Activated T-cell treated with anti-CD3 and anti-CD28 coated beads, Interleukin-2, amount 50 U/mL, for 24 hours (primary cell): ENCODE measurements around the gene MYH10.

Experiments used
- DNase-seq: peaks from one replicate; pipeline ENCODE4 v3.0.0-alpha.2; 2020
- H3K27ac Mint-ChIP-seq: 2 replicates; pipeline ENCODE4 v1.8.0; 2020; ENCODE audit warnings: mild to moderate bottlenecking, mixed read lengths
- H3K27me3 Mint-ChIP-seq: 2 replicates; pipeline ENCODE4 v1.8.0; 2020; ENCODE audit warnings: mixed read lengths
- H3K36me3 Mint-ChIP-seq: 2 replicates; pipeline ENCODE4 v1.8.0; 2020; ENCODE audit warnings: low read depth, mixed read lengths
- H3K4me1 Mint-ChIP-seq: 2 replicates; pipeline ENCODE4 v1.8.0; 2020; ENCODE audit warnings: low read depth, mixed read lengths
- H3K4me3 Mint-ChIP-seq: 2 replicates; pipeline ENCODE4 v1.8.0; 2020; ENCODE audit warnings: mild to moderate bottlenecking, moderate library complexity, mixed read lengths
- H3K9me3 Mint-ChIP-seq: 2 replicates; pipeline ENCODE4 v1.8.0; 2020; ENCODE audit warnings: mixed read lengths

MYH10 gene

DNA sequence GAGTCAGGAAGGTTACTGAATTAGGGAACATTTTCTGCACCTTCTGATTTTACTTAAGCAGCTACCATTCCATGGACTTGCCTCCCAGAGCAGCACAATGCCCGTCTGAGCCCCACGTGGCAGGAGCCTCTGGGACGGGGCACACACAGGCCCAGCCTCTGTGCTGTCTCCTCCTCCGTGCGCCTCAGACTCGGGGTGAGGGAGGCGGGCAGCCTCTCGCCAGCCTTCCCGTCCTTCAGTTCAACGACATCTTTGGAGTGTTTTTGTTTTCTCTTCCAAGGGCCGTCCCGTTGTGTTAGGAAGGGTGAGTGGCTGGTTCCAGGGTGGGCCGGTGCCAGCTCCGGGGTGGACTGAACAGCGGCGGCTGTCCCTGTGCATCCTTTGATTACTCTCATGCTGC, 163.0 kb downstream of the MYH10 start:
- Mint-ChIP-seq H3K4me1 (peaks cover 18% of the 10 kb centered on the region), H3K27me3 (no peaks in the 10 kb centered on the region), H3K4me3 (no peak overlapping the region), H3K9me3 (no peaks in the 10 kb centered on the region), H3K27ac (no peak overlapping the region), H3K36me3 (peaks cover 86% of the 10 kb centered on the region)
- no peak for DNase-seq

- peaks cover 21% of the 10 kb centered on the region for H3K4me1 Mint-ChIP-seq
- no peaks in the 10 kb centered on the region for H3K27me3 Mint-ChIP-seq
- no peak for DNase-seq
- peaks cover 88% of the 10 kb centered on the region for H3K36me3 Mint-ChIP-seq
- H3K9me3 Mint-ChIP-seq: no peaks in the 10 kb centered on the region
- no peak overlapping the region for H3K4me3 Mint-ChIP-seq
- H3K27ac Mint-ChIP-seq: no peak overlapping the region
Observed at GRCh38 chr17:8466873-8467272, 163.7 kb downstream of the MYH10 start.

GRCh38 chr17:8466456-8466855, 164.1 kb downstream of the MYH10 start:
- Mint-ChIP-seq H3K27me3 (no peaks in the 10 kb centered on the region), H3K36me3 (peaks cover 88% of the 10 kb centered on the region), H3K4me1 (peaks cover 21% of the 10 kb centered on the region), H3K9me3 (no peaks in the 10 kb centered on the region), H3K27ac (no peak overlapping the region), H3K4me3 (no peak overlapping the region)
- DNase-seq: no peak

GRCh38 chr17:8465759-8466158, 164.8 kb downstream of the MYH10 start:
- no peaks in the 10 kb centered on the region for H3K27me3 Mint-ChIP-seq
- H3K27ac Mint-ChIP-seq: no peak overlapping the region
- no peak for DNase-seq
- peaks cover 87% of the 10 kb centered on the region for H3K36me3 Mint-ChIP-seq
- H3K4me3 Mint-ChIP-seq: no peak overlapping the region
- H3K4me1 Mint-ChIP-seq: peaks cover 21% of the 10 kb centered on the region
- no peaks in the 10 kb centered on the region for H3K9me3 Mint-ChIP-seq

GRCh38 chr17:8465356-8465755, 165.2 kb downstream of the MYH10 start:
- Mint-ChIP-seq H3K4me1 (peaks cover 21% of the 10 kb centered on the region), H3K4me3 (no peak overlapping the region), H3K27ac (peak overlapping the region; percentile 38), H3K9me3 (no peaks in the 10 kb centered on the region), H3K36me3 (peaks cover 90% of the 10 kb centered on the region), H3K27me3 (no peaks in the 10 kb centered on the region)
- no peak for DNase-seq

- DNase-seq: no peak
- peaks cover 90% of the 10 kb centered on the region for H3K36me3 Mint-ChIP-seq
- no peaks in the 10 kb centered on the region for H3K9me3 Mint-ChIP-seq
- H3K4me3 Mint-ChIP-seq: no peak overlapping the region
- peak overlapping the region; percentile 11 for H3K27ac Mint-ChIP-seq
- H3K4me1 Mint-ChIP-seq: peaks cover 21% of the 10 kb centered on the region
- H3K27me3 Mint-ChIP-seq: no peaks in the 10 kb centered on the region
Observed at GRCh38 chr17:8464941-8465340, 165.6 kb downstream of the MYH10 start.

GRCh38 chr17:8463099-8463498, 167.4 kb downstream of the MYH10 start:
- H3K27me3 Mint-ChIP-seq: no peaks in the 10 kb centered on the region
- H3K27ac Mint-ChIP-seq: peak overlapping the region; percentile 26
- H3K4me3 Mint-ChIP-seq: no peak overlapping the region
- H3K36me3 Mint-ChIP-seq: peaks cover 96% of the 10 kb centered on the region
- DNase-seq: no peak
- H3K4me1 Mint-ChIP-seq: peaks cover 27% of the 10 kb centered on the region
- no peaks in the 10 kb centered on the region for H3K9me3 Mint-ChIP-seq

DNA sequence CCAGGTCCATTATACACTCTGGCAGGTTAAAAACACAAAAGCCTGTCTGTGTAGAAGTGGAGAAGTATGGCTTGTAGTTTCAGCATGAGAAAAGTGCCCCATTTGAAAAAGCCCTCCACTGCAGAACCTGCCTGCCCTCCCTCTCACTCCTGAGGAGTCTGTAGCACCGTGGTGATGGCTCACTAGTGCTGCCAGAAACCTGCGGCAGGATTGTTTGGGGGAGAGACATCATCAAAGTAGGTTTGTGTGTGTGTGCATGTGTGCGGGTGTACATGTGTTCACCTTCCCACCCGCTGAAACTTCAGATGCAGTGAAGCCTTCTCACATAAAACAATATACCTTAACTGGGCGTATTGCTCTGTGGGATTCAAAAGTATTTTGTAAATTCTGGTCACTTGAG, 168.0 kb downstream of the MYH10 start:
- H3K36me3 Mint-ChIP-seq: peaks cover 94% of the 10 kb centered on the region
- no peaks in the 10 kb centered on the region for H3K27me3 Mint-ChIP-seq
- DNase-seq: no peak
- peak overlapping the region; percentile 42 for H3K27ac Mint-ChIP-seq
- H3K4me1 Mint-ChIP-seq: peaks cover 30% of the 10 kb centered on the region
- H3K4me3 Mint-ChIP-seq: no peak overlapping the region
- no peaks in the 10 kb centered on the region for H3K9me3 Mint-ChIP-seq

DNA sequence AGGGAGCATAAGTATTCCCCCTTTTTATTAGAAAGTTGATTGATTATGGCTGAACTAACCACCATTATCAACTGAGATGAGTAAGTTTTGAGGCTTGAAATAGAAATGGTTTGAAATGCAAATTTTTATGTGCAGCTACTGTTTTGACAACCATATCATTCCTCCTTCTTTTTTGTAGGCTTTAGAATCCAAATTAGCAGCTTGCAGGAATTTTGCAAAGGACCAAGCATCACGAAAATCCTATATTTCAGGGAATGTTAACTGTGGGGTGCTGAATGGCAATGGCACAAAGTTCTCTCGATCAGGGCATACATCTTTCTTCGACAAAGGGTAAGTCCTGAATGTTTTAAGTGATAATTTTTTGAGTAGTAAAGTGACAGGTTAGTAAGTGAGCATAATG, 170.7 kb downstream of the MYH10 start:
- Mint-ChIP-seq H3K36me3 (peaks cover 93% of the 10 kb centered on the region), H3K27me3 (no peaks in the 10 kb centered on the region), H3K4me1 (peaks cover 34% of the 10 kb centered on the region), H3K9me3 (no peaks in the 10 kb centered on the region), H3K27ac (no peak overlapping the region), H3K4me3 (no peak overlapping the region)
- DNase-seq: no peak

DNA sequence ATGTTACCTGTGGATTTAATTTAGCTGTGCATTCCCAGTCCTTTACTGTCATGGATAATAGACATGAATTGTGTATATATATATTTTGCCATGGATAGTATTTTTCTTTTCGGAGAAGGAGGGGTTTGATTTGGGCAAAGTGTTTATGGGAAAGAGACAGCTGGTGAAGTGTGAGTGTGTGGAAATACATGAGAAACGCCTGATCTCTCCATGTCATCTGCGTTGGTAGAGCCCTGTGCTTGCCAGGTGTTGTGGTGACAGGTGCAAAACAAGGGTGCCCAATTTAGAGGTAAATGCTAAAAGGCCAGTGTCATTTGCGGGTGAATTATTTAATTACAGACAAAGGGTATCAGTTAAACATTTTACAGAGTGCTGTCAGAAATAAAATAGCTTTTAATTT, 171.4 kb downstream of the MYH10 start:
- H3K27me3 Mint-ChIP-seq: no peaks in the 10 kb centered on the region
- no peak overlapping the region for H3K4me3 Mint-ChIP-seq
- no peak for DNase-seq
- no peaks in the 10 kb centered on the region for H3K9me3 Mint-ChIP-seq
- H3K27ac Mint-ChIP-seq: peak overlapping the region; percentile 53
- peaks cover 31% of the 10 kb centered on the region for H3K4me1 Mint-ChIP-seq
- H3K36me3 Mint-ChIP-seq: peaks cover 92% of the 10 kb centered on the region

DNA sequence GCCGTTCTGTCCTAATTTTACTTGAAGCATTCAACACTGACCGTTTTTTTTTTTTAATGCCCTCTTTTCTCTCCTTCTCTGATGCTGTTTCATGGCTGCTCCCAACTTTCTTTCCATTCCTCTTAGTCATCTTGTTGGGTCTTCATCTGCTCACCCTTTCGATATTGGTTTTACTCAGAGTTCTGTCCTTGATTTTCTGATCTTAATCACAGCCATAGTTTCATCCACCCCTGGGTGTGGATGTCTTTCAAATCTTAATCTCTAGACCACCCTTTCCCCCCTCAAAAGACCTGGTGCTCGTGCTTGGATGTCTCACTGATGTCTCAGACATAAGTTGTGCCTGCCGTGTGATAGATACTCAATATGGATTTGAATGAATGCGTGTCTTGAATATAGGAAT, 172.4 kb downstream of the MYH10 start:
- no peak overlapping the region for H3K4me3 Mint-ChIP-seq
- peaks cover 25% of the 10 kb centered on the region for H3K4me1 Mint-ChIP-seq
- no peak for DNase-seq
- peaks cover 91% of the 10 kb centered on the region for H3K36me3 Mint-ChIP-seq
- H3K9me3 Mint-ChIP-seq: no peaks in the 10 kb centered on the region
- H3K27me3 Mint-ChIP-seq: no peaks in the 10 kb centered on the region
- peak overlapping the region; percentile 45 for H3K27ac Mint-ChIP-seq

DNA sequence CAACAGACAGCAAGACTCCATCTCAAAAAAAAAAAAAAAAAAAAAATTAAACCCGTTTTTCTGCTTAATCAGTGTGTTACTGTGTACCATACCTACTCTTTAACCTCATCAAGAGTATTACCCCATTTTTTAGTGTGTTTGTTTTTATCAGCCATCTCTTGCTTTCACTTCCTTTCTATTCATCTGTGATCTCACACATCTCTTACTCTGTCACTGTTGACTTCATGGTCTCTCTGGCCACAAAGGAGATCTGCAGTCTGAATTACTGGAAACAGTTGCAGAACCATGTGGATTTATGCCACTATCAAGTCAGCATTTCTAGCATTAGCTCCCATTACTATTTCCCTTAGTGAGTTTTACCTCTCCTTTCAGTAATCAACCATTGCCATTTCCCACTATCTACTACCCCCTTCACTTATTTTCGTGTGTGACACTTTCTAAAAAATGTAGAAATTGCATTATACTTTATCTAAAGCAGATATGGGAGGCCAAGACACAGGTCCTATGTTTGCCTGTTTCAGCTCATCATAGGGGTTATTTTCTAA, 174.8 kb downstream of the MYH10 start:
- Mint-ChIP-seq H3K4me3 (no peak overlapping the region), H3K4me1 (peaks cover 19% of the 10 kb centered on the region), H3K36me3 (peaks cover 91% of the 10 kb centered on the region), H3K9me3 (no peaks in the 10 kb centered on the region), H3K27me3 (no peaks in the 10 kb centered on the region), H3K27ac (peak overlapping the region; percentile 65)
- no peak for DNase-seq

- H3K9me3 Mint-ChIP-seq: no peaks in the 10 kb centered on the region
- no peak overlapping the region for H3K4me3 Mint-ChIP-seq
- H3K36me3 Mint-ChIP-seq: peaks cover 91% of the 10 kb centered on the region
- no peak overlapping the region for H3K27ac Mint-ChIP-seq
- H3K27me3 Mint-ChIP-seq: no peaks in the 10 kb centered on the region
- DNase-seq: no peak
- H3K4me1 Mint-ChIP-seq: peaks cover 21% of the 10 kb centered on the region
Observed at GRCh38 chr17:8453326-8453725, 177.2 kb downstream of the MYH10 start.

- no peaks in the 10 kb centered on the region for H3K27me3 Mint-ChIP-seq
- H3K9me3 Mint-ChIP-seq: no peaks in the 10 kb centered on the region
- H3K4me3 Mint-ChIP-seq: no peak overlapping the region
- DNase-seq: no peak
- H3K27ac Mint-ChIP-seq: no peak overlapping the region
- H3K36me3 Mint-ChIP-seq: peaks cover 93% of the 10 kb centered on the region
- H3K4me1 Mint-ChIP-seq: peaks cover 14% of the 10 kb centered on the region
Observed at GRCh38 chr17:8451933-8452614, 178.5 kb downstream of the MYH10 start.

DNA sequence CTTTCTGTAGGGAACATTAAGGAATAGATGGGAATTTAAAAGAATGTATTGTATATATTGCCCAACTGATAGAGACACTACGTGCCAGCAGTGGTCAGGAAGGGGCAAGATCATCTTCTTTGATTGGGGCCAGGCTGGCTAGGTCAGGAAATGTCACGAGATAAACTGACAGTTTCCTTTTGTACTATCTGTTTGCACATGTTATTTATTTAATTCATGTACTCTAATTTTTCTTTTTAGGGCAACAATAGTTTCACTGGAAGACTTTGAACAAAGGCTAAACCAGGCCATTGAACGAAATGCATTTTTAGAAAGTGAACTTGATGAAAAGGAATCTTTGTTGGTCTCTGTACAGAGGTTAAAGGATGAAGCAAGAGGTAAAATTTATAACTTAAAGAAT, 182.2 kb downstream of the MYH10 start:
- Mint-ChIP-seq H3K4me1 (peaks cover 24% of the 10 kb centered on the region), H3K27me3 (no peaks in the 10 kb centered on the region), H3K36me3 (peaks cover 97% of the 10 kb centered on the region), H3K4me3 (no peak overlapping the region), H3K27ac (no peak overlapping the region), H3K9me3 (no peaks in the 10 kb centered on the region)
- no peak for DNase-seq
